Activated CD4-positive, alpha-beta memory T cell treated with anti-CD3 and anti-CD28 coated beads, Interleukin-2, amount 10 ng/mL, durations not matched to agents 7 days and 5 days (primary cell): ENCODE data around the gene DUSP15. TPM values are rescaled to one million over a fixed set of nuclear protein-coding genes. Genes with fewer than 3 reads are reported as not detected.
"Not testable (repeated sequence)": the region's sequence is repeated elsewhere in the genome, so short reads cannot be mapped to it uniquely, and the experiment has no call there.

ENCODE experiments used
- CTCF ChIA-PET: fragments of 350-600 bp; sonication (Branson Sonifier 250); formaldehyde crosslinking; loops from one replicate; lab custom pipeline; 2021; ENCODE audit warnings: antibody characterized with exemption, inconsistent platforms; lab: Charles Lee
- POLR2A ChIA-PET: fragments of 350-600 bp; sonication (Branson Sonifier 250); formaldehyde crosslinking; loops from one replicate; lab custom pipeline; 2021; ENCODE audit warnings: antibody characterized with exemption; lab: Charles Lee
- DNase-seq: peaks from one replicate; pipeline ENCODE4 v3.0.0-alpha.2; 2020
- H3K27ac Mint-ChIP-seq: one replicate; pipeline ENCODE4 v1.8.0; 2021; ENCODE audit warnings: mild to moderate bottlenecking, mixed read lengths
- H3K27me3 Mint-ChIP-seq: one replicate; pipeline ENCODE4 v1.8.0; 2021; ENCODE audit warnings: mixed read lengths
- H3K36me3 Mint-ChIP-seq: one replicate; pipeline ENCODE4 v1.8.0; 2021; ENCODE audit warnings: low read depth, mixed read lengths
- H3K4me1 Mint-ChIP-seq: one replicate; pipeline ENCODE4 v1.8.0; 2021; ENCODE audit warnings: mixed read lengths
- H3K4me3 Mint-ChIP-seq: one replicate; pipeline ENCODE4 v1.8.0; 2021; ENCODE audit warnings: mild to moderate bottlenecking, mixed read lengths
- H3K9me3 Mint-ChIP-seq: one replicate; pipeline ENCODE4 v1.8.0; 2021; ENCODE audit warnings: mixed read lengths
- total RNA-seq, 2 experiments: library from RNA; stranded (reverse); gene quantifications; one replicate each; pipeline ENCODE4 v1.2.3, GENCODE V29; 2021

DUSP15 gene
- total RNA-seq, 2 experiments from 2014 or later = not detected

DNA sequence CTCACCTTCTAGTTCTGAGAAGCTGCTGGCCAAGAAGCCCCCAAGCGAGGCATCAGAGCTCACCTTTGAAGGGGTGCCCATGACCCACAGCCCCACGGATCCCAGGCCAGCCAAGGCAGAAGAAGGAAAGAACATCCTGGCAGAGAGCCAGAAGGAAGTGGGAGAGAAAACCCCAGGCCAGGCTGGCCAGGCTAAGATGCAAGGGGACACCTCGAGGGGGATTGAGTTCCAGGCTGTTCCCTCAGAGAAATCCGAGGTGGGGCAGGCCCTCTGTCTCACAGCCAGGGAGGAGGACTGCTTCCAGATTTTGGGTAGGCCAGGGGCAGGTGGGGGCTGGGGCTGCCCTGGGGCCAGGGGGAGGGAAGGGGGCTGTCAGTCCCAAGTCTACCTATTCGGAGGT, 48.9 kb downstream of the DUSP15 start:
- no peak overlapping the region for H3K27ac Mint-ChIP-seq
- peaks cover 6% of the 10 kb centered on the region for H3K4me1 Mint-ChIP-seq
- CTCF ChIA-PET = interaction anchor here (1.1 to 4.0 kb wide), 6 partner anchors 14 to 270 kb away, joined by 3 to 54 read pairs (median 27); partner anchors contain the start of gene FOXS1
- DNase-seq = no peak
- H3K36me3 Mint-ChIP-seq = no peaks in the 10 kb centered on the region
- H3K27me3 Mint-ChIP-seq = no peaks in the 10 kb centered on the region
- no peaks in the 10 kb centered on the region for H3K9me3 Mint-ChIP-seq
- no peak overlapping the region for H3K4me3 Mint-ChIP-seq
- POLR2A ChIA-PET = no interaction called here

GRCh38 chr20:31820228-31820627, 50.1 kb downstream of the DUSP15 start:
- ChIA-PET CTCF (interaction anchor here (1.6 kb wide), 1 partner anchor 27 kb away, joined by 8 read pairs; no protein-coding TSS in a partner anchor), POLR2A (no interaction called here)
- Mint-ChIP-seq H3K27me3 (no peaks in the 10 kb centered on the region), H3K36me3 (no peaks in the 10 kb centered on the region), H3K27ac (no peak overlapping the region), H3K4me1 (peaks cover 6% of the 10 kb centered on the region), H3K4me3 (no peak overlapping the region), H3K9me3 (no peaks in the 10 kb centered on the region)
- DNase-seq = no peak

- Mint-ChIP-seq H3K9me3 (no peaks in the 10 kb centered on the region), H3K27ac (no peak within 1 kb of the TSS), H3K4me1 (peaks cover 6% of the 10 kb centered on the region), H3K27me3 (no peaks in the 10 kb centered on the region), H3K4me3 (no peak within 1 kb of the TSS), H3K36me3 (no peaks in the 10 kb centered on the region)
- ChIA-PET CTCF (interaction anchor here (1.6 to 2.4 kb wide), 2 partner anchors 28 to 33 kb away, joined by 7 to 8 read pairs; no protein-coding TSS in a partner anchor), POLR2A (no interaction called here)
- DNase-seq = no peak
Measured at GRCh38 chr20:31819083-31819784, 51.1 kb downstream of the DUSP15 start, which contains the start of gene MYLK2. TSS of gene MYLK2 (plus strand) at chr20:31819356. CDS start at chr20:31819581, 225 bp downstream.

DNA sequence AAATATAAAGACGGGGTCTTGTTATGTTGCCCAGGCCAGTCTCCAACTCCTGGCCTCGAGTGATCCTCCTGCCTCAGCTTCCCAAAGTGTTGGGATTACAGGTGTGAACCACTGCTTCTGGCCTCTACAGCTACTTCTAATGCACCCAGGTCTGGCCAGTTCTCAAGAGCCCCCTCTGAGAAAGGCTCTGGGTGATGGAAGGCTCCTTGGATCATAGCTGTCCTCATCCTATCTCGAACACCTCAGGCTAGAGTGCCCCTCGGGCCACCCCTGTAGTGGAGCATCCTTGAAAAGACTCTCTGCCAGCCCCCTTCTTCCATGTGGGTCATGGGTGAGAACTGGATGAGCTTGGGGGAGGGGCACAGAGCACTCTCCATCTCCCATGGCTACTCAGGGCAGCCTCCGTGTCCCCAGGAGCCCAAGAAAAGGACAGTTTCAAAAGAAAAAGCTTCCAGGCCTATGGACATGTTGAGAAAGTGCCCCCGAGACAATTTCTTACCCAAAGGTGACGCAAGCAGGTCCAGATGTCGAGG, 51.9 kb downstream of the DUSP15 start:
- ChIA-PET CTCF (interaction anchor here (0.8 to 2.4 kb wide), 3 partner anchors 16 to 34 kb away, joined by 3 to 7 read pairs (median 3); no protein-coding TSS in a partner anchor), POLR2A (interaction anchor here (0.7 to 0.8 kb wide), 2 partner anchors 12 to 29 kb away, joined by 3 read pairs; no protein-coding TSS in a partner anchor)
- H3K4me3 Mint-ChIP-seq = no peak overlapping the region
- no peak overlapping the region for H3K27ac Mint-ChIP-seq
- peaks cover 2% of the 10 kb centered on the region for H3K4me1 Mint-ChIP-seq
- no peaks in the 10 kb centered on the region for H3K27me3 Mint-ChIP-seq
- no peaks in the 10 kb centered on the region for H3K36me3 Mint-ChIP-seq
- DNase-seq = no peak
- H3K9me3 Mint-ChIP-seq = no peaks in the 10 kb centered on the region

GRCh38 chr20:31817461-31817860, 52.9 kb downstream of the DUSP15 start:
- Mint-ChIP-seq H3K4me3 (no peak overlapping the region), H3K27me3 (no peaks in the 10 kb centered on the region), H3K9me3 (no peaks in the 10 kb centered on the region), H3K4me1 (no peaks in the 10 kb centered on the region), H3K27ac (no peak overlapping the region), H3K36me3 (no peaks in the 10 kb centered on the region)
- ChIA-PET CTCF (interaction anchor here (0.8 to 2.4 kb wide), 6 partner anchors 10 to 35 kb away, joined by 3 to 7 read pairs (median 3); no protein-coding TSS in a partner anchor), POLR2A (interaction anchor here (0.8 to 1.9 kb wide), 2 partner anchors 10 to 11 kb away, joined by 3 to 5 read pairs; no protein-coding TSS in a partner anchor)
- no peak for DNase-seq

DNA sequence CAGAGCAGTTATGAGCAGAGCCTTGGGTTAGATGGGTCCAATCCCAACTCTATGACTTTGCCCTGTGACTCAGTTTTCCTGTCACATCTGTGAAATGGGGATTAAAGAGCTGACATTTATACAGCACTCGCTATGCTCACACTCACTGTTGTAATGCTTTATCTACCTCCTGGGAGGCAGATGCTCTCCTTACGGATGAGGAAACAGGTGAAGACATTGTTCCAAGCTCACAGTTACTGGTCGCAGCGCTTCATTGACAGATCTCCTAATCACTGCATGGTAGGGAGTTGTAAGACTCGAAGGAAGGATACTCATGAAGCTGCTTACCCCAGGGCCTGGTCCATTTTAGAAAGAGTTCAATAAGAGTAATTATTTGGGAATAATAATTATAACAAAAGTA, 54.1 kb downstream of the DUSP15 start:
- no peaks in the 10 kb centered on the region for H3K4me1 Mint-ChIP-seq
- no peak overlapping the region for H3K4me3 Mint-ChIP-seq
- no peak for DNase-seq
- no peak overlapping the region for H3K27ac Mint-ChIP-seq
- H3K27me3 Mint-ChIP-seq = no peaks in the 10 kb centered on the region
- no peaks in the 10 kb centered on the region for H3K9me3 Mint-ChIP-seq
- CTCF ChIA-PET = interaction anchor here (1.4 kb wide), 2 partner anchors 11 to 31 kb away, joined by 3 to 5 read pairs; no protein-coding TSS in a partner anchor
- POLR2A ChIA-PET = interaction anchor here (1.9 kb wide), 1 partner anchor 11 kb away, joined by 5 read pairs; no protein-coding TSS in a partner anchor
- no peaks in the 10 kb centered on the region for H3K36me3 Mint-ChIP-seq

GRCh38 chr20:31815408-31816188, 54.7 kb downstream of the DUSP15 start:
- no peak overlapping the region for H3K27ac Mint-ChIP-seq
- no peaks in the 10 kb centered on the region for H3K36me3 Mint-ChIP-seq
- no peaks in the 10 kb centered on the region for H3K4me1 Mint-ChIP-seq
- no peak for DNase-seq
- POLR2A ChIA-PET = no interaction called here
- H3K4me3 Mint-ChIP-seq = no peak overlapping the region
- H3K27me3 Mint-ChIP-seq = no peaks in the 10 kb centered on the region
- CTCF ChIA-PET = interaction anchor here (1.2 to 1.4 kb wide), 2 partner anchors 31 to 37 kb away, joined by 4 to 5 read pairs; no protein-coding TSS in a partner anchor
- H3K9me3 Mint-ChIP-seq = no peaks in the 10 kb centered on the region

GRCh38 chr20:31814142-31814541, 56.2 kb downstream of the DUSP15 start:
- H3K9me3 Mint-ChIP-seq, H3K4me1 Mint-ChIP-seq, H3K36me3 Mint-ChIP-seq, DNase-seq, H3K27ac Mint-ChIP-seq, H3K27me3 Mint-ChIP-seq, H3K4me3 Mint-ChIP-seq: not testable (repeated sequence)
- CTCF ChIA-PET = interaction anchor here (1.3 to 1.6 kb wide), 2 partner anchors 9 to 31 kb away, joined by 4 to 9 read pairs; partner anchors contain the start of gene FOXS1
- POLR2A ChIA-PET = interaction anchor here (0.6 to 0.8 kb wide), 2 partner anchors 11 to 152 kb away, joined by 3 to 6 read pairs; no protein-coding TSS in a partner anchor

- no peak for DNase-seq
- no peak overlapping the region for H3K4me3 Mint-ChIP-seq
- no peaks in the 10 kb centered on the region for H3K27me3 Mint-ChIP-seq
- H3K4me1 Mint-ChIP-seq = no peaks in the 10 kb centered on the region
- ChIA-PET CTCF (interaction anchor here (0.6 to 1.6 kb wide), 3 partner anchors 9 to 452 kb away, joined by 3 to 9 read pairs (median 4); partner anchors contain the start of gene FOXS1), POLR2A (interaction anchor here (0.6 to 0.8 kb wide), 2 partner anchors 10 to 152 kb away, joined by 3 to 6 read pairs; no protein-coding TSS in a partner anchor)
- H3K27ac Mint-ChIP-seq = no peak overlapping the region
- H3K9me3 Mint-ChIP-seq = no peaks in the 10 kb centered on the region
- H3K36me3 Mint-ChIP-seq = no peaks in the 10 kb centered on the region
Measured at GRCh38 chr20:31813611-31814010, 56.7 kb downstream of the DUSP15 start.

- CTCF ChIA-PET = interaction anchor here (1.4 kb wide), 1 partner anchor 11 kb away, joined by 4 read pairs; no protein-coding TSS in a partner anchor
- no peak for DNase-seq
- Mint-ChIP-seq H3K4me3 (no peak overlapping the region), H3K4me1 (no peaks in the 10 kb centered on the region), H3K27me3 (no peaks in the 10 kb centered on the region), H3K9me3 (no peaks in the 10 kb centered on the region), H3K36me3 (peaks cover 5% of the 10 kb centered on the region), H3K27ac (no peak overlapping the region)
- POLR2A ChIA-PET = no interaction called here
Measured at GRCh38 chr20:31811796-31812728, 58.3 kb downstream of the DUSP15 start.

DNA sequence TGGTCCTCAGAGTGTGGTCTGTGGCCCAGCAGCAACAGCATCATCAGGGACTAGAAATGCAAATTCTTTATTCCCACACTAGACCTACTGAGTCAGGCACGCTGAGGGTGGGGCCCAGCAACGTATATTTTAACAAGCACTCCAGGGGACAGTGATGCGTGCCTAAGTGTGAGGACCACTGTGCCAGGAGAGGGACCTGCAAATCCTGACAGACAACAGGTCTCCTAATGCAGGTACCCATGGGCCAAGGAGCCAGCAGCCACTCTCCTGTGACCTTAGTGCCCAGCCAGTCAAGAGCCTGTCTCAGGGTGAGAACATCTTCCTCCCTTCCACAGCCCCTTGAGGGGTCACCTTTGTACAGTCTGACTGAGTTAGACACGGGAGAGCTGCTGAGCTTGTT, 59.1 kb downstream of the DUSP15 start:
- Mint-ChIP-seq H3K27me3 (no peaks in the 10 kb centered on the region), H3K4me3 (no peak overlapping the region), H3K4me1 (no peaks in the 10 kb centered on the region), H3K36me3 (peaks cover 11% of the 10 kb centered on the region), H3K9me3 (no peaks in the 10 kb centered on the region), H3K27ac (no peak overlapping the region)
- CTCF ChIA-PET = interaction anchor here (1.4 kb wide), 1 partner anchor 12 kb away, joined by 4 read pairs; no protein-coding TSS in a partner anchor
- POLR2A ChIA-PET = no interaction called here
- DNase-seq = no peak
